ENCODE data around the gene SETD1B. TPM values are rescaled to one million over a fixed set of nuclear protein-coding genes. Genes with fewer than 3 reads are reported as not detected.

The SETD1B gene
- total RNA-seq, 2 donors from 2014 or later: 19.2 to 27.5 TPM

DNA sequence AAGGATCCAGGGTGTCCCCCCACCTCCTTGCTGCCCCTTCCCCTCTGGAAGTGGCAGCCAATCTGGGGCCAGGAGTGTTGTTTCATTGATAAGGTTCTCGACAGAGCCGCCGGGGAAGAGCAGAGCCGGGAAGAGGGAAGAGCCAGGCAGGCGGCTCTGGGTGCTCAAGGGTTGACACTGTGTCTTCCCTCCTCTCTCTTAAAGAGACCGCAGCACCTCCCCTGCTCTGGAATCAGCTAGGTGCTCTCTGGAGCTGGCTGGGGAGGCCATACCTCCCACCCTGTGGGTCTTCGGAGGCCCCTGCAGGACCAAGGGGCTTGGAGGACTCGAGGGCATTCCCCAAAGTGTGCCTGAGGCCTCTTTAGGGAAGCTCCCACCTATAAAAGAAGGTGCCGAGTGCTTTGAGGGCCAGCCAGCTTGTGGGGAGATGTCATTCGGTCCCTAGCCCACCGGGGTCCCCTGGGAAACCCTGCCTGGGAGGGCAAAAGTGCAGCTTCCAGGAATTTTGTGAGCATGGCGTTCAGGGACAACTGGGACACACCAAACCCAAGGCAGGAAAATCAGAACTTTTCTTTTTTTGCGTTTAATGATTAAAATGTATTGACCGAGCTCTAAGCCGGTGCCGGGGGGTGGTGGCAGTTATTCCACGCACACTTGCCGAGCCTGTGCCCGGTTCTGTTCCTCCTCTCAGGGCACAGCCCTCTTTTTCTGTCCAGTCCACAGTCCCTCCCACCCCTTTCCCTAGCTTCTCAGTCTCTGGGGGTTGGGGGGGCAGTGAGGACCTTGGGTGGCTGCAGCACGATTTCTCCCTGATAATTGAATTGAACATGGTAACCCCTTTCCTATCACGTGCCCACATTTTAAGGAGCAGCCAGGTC, 3.0 kb downstream of the SETD1B start:
- H3K4me1 ChIP-seq (replicated peaks): peaks cover 16% of the 10 kb centered on the region
- DNase-seq (ENCODE audit: low spot score): no peak
- WGBS: 18% methylated on average over 21 of the region's 21 CpGs
- intact Hi-C loops (cut with DNase I): loop anchor here (10.0 kb wide), 1 partner anchor 222 kb away; the partner anchor contains the start of gene KDM2B
- peak overlapping the region; percentile 98 to 100 for H3K27ac ChIP-seq
- H3K9me3 ChIP-seq: no peaks in the 10 kb centered on the region
- peaks cover 3 to 10% of the 10 kb centered on the region in 2 donors for H3K36me3 ChIP-seq
- H3K27me3 ChIP-seq (replicated peaks; ENCODE audit: insufficient read depth): no peaks in the 10 kb centered on the region
- TF ChIP-seq POLR2A (IDR thresholded peaks at IDR 0.05) (no peak), POLR2AphosphoS5 (IDR thresholded peaks at IDR 0.05) (peak; percentile 24)
- TF ChIP-seq, protein P1, sequence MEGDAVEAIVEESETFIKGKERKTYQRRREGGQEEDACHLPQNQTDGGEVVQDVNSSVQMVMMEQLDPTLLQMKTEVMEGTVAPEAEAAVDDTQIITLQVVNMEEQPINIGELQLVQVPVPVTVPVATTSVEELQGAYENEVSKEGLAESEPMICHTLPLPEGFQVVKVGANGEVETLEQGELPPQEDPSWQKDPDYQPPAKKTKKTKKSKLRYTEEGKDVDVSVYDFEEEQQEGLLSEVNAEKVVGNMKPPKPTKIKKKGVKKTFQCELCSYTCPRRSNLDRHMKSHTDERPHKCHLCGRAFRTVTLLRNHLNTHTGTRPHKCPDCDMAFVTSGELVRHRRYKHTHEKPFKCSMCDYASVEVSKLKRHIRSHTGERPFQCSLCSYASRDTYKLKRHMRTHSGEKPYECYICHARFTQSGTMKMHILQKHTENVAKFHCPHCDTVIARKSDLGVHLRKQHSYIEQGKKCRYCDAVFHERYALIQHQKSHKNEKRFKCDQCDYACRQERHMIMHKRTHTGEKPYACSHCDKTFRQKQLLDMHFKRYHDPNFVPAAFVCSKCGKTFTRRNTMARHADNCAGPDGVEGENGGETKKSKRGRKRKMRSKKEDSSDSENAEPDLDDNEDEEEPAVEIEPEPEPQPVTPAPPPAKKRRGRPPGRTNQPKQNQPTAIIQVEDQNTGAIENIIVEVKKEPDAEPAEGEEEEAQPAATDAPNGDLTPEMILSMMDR (IDR thresholded peaks at IDR 0.05): no peak
- peak overlapping the region; percentile 59 to 84 for H3K4me3 ChIP-seq

DNA sequence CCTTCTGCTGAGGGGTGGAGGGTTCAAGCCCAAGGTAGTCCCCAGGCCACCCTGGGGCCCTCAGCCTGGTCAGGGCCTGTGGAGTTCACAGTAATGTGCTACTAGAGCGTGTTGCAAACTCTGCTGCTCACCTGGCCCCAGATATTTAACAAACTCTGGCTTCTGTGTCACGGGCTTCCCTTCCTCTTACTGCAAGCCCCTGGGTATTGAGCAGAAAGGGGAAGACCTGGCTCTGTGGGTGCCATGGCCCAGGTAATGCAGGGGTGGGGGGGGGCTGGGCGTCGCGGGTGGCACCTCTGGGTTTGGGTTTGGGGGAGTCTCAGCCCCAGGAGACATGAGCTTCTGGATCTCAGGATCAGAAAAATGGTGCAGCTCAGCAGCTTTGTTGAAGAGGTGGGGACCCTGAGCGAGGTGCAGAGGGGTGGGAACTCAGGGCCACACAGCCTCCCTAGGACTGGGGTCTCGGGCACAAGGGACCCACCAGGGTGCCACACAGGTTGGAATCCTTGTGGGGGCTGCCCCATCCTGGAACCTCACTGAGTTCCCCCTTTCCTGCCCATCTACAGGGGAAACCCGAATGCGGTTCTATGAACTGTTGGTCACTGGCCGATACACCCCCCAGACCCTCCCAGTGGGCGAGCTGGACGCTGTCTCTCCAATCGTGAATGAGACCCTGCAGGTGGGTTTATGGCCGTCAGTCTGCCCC, 4.0 kb downstream of the SETD1B start:
- peaks cover 16% of the 10 kb centered on the region for H3K4me1 ChIP-seq (replicated peaks)
- TF ChIP-seq, protein P1 (IDR thresholded peaks at IDR 0.05): no peak
- TF ChIP-seq POLR2AphosphoS5 (IDR thresholded peaks at IDR 0.05) (no peak), POLR2A (IDR thresholded peaks at IDR 0.05) (no peak)
- peaks cover 3 to 10% of the 10 kb centered on the region in 2 donors for H3K36me3 ChIP-seq
- 75% methylated on average over 14 of the region's 14 CpGs for WGBS
- DNase-seq (ENCODE audit: low spot score): no peak
- intact Hi-C loops (cut with DNase I): loop anchor here (10.0 kb wide), 1 partner anchor 223 kb away; the partner anchor contains the start of gene KDM2B
- H3K9me3 ChIP-seq: no peaks in the 10 kb centered on the region
- no peak overlapping the region for H3K4me3 ChIP-seq
- peak overlapping the region in 1 of 2 donors; percentile 42 for H3K27ac ChIP-seq
- no peaks in the 10 kb centered on the region for H3K27me3 ChIP-seq (replicated peaks; ENCODE audit: insufficient read depth)

DNA sequence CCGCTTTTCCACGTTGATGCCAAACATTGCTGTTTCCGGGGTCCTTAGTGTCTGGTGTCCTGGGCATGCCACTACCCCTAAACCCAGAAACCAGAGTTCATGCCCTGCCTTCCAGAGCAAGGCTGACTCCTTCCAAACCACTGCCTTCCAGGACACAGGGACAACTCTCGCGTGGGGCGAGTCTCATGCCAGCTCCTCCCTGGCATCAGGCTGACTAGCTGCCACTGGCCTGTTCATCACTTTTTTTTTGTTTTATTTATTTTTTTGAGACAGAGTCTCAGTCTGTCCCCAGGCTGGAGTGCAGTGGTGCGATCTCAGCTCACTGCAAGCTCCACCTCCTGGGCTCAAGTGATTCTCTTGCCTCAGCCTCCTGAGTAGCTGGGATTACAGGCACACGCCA, 4.8 kb downstream of the SETD1B start:
- Histone ChIP-seq H3K4me1 (replicated peaks) (peaks cover 16% of the 10 kb centered on the region), H3K9me3 (no peaks in the 10 kb centered on the region), H3K36me3 (peaks cover 3 to 10% of the 10 kb centered on the region in 2 donors), H3K4me3 (no peak overlapping the region), H3K27ac (no peak overlapping the region), H3K27me3 (replicated peaks; ENCODE audit: insufficient read depth) (no peaks in the 10 kb centered on the region)
- intact Hi-C loops (cut with DNase I): loop anchor here (10.0 kb wide), 1 partner anchor 224 kb away; the partner anchor contains the start of gene KDM2B
- TF ChIP-seq, protein P1 (IDR thresholded peaks at IDR 0.05): no peak
- TF ChIP-seq POLR2AphosphoS5 (IDR thresholded peaks at IDR 0.05) (no peak), POLR2A (IDR thresholded peaks at IDR 0.05) (no peak)
- 79% methylated on average over 8 of the region's 8 CpGs for WGBS
- no peak for DNase-seq (ENCODE audit: low spot score)

DNA sequence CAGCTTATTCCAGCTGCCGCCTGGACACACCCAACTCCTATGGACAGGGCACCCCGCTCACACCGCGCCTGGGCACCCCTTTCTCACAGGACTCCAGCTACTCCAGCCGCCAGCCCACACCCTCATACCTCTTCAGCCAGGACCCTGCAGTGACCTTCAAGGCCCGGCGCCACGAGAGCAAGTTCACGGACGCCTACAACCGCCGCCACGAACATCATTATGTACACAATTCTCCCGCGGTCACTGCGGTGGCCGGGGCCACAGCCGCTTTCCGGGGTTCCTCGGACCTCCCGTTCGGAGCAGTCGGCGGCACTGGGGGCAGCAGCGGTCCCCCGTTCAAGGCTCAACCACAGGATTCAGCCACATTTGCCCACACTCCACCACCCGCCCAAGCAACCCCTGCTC, 5.9 kb downstream of the SETD1B start:
- Histone ChIP-seq H3K27me3 (replicated peaks; ENCODE audit: insufficient read depth) (no peaks in the 10 kb centered on the region), H3K9me3 (no peaks in the 10 kb centered on the region), H3K27ac (no peak overlapping the region), H3K36me3 (peaks cover 5 to 13% of the 10 kb centered on the region in 2 donors), H3K4me1 (replicated peaks) (peaks cover 16% of the 10 kb centered on the region), H3K4me3 (no peak overlapping the region)
- 87% methylated on average over 27 of the region's 27 CpGs for WGBS
- intact Hi-C loops (cut with DNase I): loop anchor here (5.0 to 10.0 kb wide), 2 partner anchors 78 to 225 kb away; partner anchors contain the start of genes KDM2B and PSMD9
- DNase-seq (ENCODE audit: low spot score): no peak
- TF ChIP-seq POLR2A (IDR thresholded peaks at IDR 0.05) (no peak), POLR2AphosphoS5 (IDR thresholded peaks at IDR 0.05) (no peak)
- TF ChIP-seq, protein P1 (IDR thresholded peaks at IDR 0.05): no peak

Measured in prostate gland (tissue), 2 donors.